Fibroblast of villous mesenchyme (primary cell): Measurements from ENCODE around the gene ERP27. TPM values are rescaled to one million over a fixed set of nuclear protein-coding genes. Genes with fewer than 3 reads are reported as not detected.

Experiments
- DNase-seq: peaks from one replicate; pipeline ENCODE4 v3.0.0-alpha.2; 2010; ENCODE audit warnings: low read depth
- H3K4me3 ChIP-seq: 2 replicates; pipeline ENCODE4 v1.5.1; 2011; ENCODE audit warnings: low read depth, mild to moderate bottlenecking, low read length
- CTCF ChIP-seq: IDR thresholded peaks from 2 replicates; pipeline ENCODE4 v1.5.1; 2012; ENCODE audit warnings: low read depth, mild to moderate bottlenecking, low read length; ENCODE audit not compliant: insufficient read depth
- total RNA-seq: library from RNA; depleted of rRNA; stranded (reverse); fragments of >200 nt; gene quantifications from 2 replicates; pipeline ENCODE4 v1.2.3, GENCODE V29; 2012

The ERP27 gene
- total RNA-seq, 1 donor = not detected

GRCh38 chr12:14960548-14961465 is 22.5 kb upstream of the ERP27 start:
- TF ChIP-seq CTCF = no peak
- peak overlapping the region; percentile 32 for H3K4me3 ChIP-seq
- no peak for DNase-seq

GRCh38 chr12:14959916-14960496 is 21.7 kb upstream of the ERP27 start:
- H3K4me3 ChIP-seq = no peak overlapping the region
- TF ChIP-seq CTCF = no peak
- DNase-seq = no peak

- no peak for DNase-seq
- no peak for TF ChIP-seq CTCF
- H3K4me3 ChIP-seq = no peak overlapping the region
These were observed 21.1 kb upstream of the ERP27 start for GRCh38 chr12:14959463-14959862.

- TF ChIP-seq CTCF = no peak
- no peak for DNase-seq
- H3K4me3 ChIP-seq = no peak overlapping the region
These were observed 20.7 kb upstream of the ERP27 start for GRCh38 chr12:14959126-14959440.

GRCh38 chr12:14958361-14959125 is 20.2 kb upstream of the ERP27 start:
- no peak for TF ChIP-seq CTCF
- no peak for DNase-seq
- no peak overlapping the region for H3K4me3 ChIP-seq

- TF ChIP-seq CTCF = no peak
- no peak overlapping the region for H3K4me3 ChIP-seq
These were observed 19.3 kb upstream of the ERP27 start for GRCh38 chr12:14957551-14958168.

More at GRCh38 chr12:14957551-14958168, 19.3 kb upstream of the ERP27 start:
- no peak for DNase-seq
